ENCODE data around the gene SORCS3. TPM values are rescaled to one million over a fixed set of nuclear protein-coding genes. Genes with fewer than 3 reads are reported as not detected.

SORCS3 gene
- total RNA-seq, 1 experiment from 2014 or later, result not detected

DNA sequence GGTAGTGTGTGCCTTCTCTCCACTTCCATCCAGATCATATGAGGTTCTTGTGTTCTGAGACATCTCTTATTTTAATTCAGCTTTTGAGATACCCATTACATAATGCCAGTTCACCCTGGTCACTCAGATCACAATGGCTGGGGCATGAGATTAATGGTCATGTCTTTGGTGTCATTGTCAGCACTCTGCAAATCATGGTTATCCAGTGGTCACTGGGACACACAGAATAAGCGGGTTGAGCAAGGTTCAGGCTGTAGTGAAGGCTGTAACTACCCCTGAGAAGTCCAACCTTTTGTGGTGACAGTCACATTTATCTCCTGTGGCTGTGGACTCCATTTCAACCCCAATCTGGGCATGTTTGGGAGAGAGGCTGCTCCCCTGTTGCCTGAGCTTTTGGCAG, 35.8 kb downstream of the SORCS3 start:
- Histone ChIP-seq H3K36me3 (ENCODE audit: control insufficient read depth, insufficient read depth, low read length) (no peaks in the 10 kb centered on the region), H3K4me1 (ENCODE audit: control insufficient read depth, insufficient read depth, low read length) (no peaks in the 10 kb centered on the region), H3K27me3 (ENCODE audit: control insufficient read depth, insufficient read depth, low read length) (peaks cover 6% of the 10 kb centered on the region), H3K4me3 (ENCODE audit: low read depth in 2 of 2, low read length in 2 of 2) (no peak overlapping the region), H3K9me3 (ENCODE audit: control insufficient read depth, insufficient read depth, low read depth, low read length) (no peaks in the 10 kb centered on the region; the same call in 1 of the 2 replicates), H3K27ac (ENCODE audit: low read length) (no peak overlapping the region)
- in situ Hi-C loops (cut with HindIII; ENCODE audit: low pct_unique_long_range_greater_than_20kb, low sequenced_read_pairs), result no loop called here
- POLR2A ChIA-PET, result no interaction called here
- intact Hi-C loops (cut with micrococcal nuclease; ENCODE audit: unreplicated experiment), result no loop called here
- CTCF ChIA-PET, result no interaction called here
- ATAC-seq (no peak), DNase-seq (ENCODE audit: low read depth, low spot score) (no peak)
- BruUV-seq (replicated peaks), result no TSS peak
- TF ChIP-seq, protein P1, sequence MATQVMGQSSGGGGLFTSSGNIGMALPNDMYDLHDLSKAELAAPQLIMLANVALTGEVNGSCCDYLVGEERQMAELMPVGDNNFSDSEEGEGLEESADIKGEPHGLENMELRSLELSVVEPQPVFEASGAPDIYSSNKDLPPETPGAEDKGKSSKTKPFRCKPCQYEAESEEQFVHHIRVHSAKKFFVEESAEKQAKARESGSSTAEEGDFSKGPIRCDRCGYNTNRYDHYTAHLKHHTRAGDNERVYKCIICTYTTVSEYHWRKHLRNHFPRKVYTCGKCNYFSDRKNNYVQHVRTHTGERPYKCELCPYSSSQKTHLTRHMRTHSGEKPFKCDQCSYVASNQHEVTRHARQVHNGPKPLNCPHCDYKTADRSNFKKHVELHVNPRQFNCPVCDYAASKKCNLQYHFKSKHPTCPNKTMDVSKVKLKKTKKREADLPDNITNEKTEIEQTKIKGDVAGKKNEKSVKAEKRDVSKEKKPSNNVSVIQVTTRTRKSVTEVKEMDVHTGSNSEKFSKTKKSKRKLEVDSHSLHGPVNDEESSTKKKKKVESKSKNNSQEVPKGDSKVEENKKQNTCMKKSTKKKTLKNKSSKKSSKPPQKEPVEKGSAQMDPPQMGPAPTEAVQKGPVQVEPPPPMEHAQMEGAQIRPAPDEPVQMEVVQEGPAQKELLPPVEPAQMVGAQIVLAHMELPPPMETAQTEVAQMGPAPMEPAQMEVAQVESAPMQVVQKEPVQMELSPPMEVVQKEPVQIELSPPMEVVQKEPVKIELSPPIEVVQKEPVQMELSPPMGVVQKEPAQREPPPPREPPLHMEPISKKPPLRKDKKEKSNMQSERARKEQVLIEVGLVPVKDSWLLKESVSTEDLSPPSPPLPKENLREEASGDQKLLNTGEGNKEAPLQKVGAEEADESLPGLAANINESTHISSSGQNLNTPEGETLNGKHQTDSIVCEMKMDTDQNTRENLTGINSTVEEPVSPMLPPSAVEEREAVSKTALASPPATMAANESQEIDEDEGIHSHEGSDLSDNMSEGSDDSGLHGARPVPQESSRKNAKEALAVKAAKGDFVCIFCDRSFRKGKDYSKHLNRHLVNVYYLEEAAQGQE (IDR thresholded peaks at IDR 0.05; ENCODE audit: insufficient read depth in 1 of 2, low read depth in 2 of 2, low read length in 1 of 2), result no peak
- TF ChIP-seq TCF7L2 (IDR thresholded peaks at IDR 0.05; ENCODE audit: low read depth, low read length) (no peak), SIN3A (IDR thresholded peaks at IDR 0.05; ENCODE audit: borderline replicate concordance, insufficient read depth, low read depth, low read length) (no peak), POLR2AphosphoS5 (IDR thresholded peaks at IDR 0.05; ENCODE audit: low read depth, low read length) (no peak)
- TF ChIP-seq, protein P2, sequence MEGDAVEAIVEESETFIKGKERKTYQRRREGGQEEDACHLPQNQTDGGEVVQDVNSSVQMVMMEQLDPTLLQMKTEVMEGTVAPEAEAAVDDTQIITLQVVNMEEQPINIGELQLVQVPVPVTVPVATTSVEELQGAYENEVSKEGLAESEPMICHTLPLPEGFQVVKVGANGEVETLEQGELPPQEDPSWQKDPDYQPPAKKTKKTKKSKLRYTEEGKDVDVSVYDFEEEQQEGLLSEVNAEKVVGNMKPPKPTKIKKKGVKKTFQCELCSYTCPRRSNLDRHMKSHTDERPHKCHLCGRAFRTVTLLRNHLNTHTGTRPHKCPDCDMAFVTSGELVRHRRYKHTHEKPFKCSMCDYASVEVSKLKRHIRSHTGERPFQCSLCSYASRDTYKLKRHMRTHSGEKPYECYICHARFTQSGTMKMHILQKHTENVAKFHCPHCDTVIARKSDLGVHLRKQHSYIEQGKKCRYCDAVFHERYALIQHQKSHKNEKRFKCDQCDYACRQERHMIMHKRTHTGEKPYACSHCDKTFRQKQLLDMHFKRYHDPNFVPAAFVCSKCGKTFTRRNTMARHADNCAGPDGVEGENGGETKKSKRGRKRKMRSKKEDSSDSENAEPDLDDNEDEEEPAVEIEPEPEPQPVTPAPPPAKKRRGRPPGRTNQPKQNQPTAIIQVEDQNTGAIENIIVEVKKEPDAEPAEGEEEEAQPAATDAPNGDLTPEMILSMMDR (IDR thresholded peaks at IDR 0.05), result no peak

DNA sequence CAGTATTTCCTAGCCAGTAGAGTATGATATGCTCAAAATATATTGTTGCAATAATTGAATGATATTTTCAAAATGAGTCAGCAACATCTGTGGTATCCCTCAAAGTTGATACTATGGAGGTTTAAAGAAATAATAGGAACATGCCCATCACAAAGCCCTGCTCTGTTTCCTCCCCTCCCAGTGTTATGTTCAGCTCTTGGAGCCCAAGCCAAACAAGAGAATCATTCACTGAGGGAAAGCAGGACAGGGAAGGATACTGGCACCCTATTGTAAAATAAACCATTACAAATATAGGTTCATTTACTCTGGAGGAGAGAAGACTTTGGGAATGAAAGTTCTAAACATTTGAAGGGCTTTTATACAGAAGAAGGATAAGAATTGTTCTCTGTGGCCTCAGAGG, 37.6 kb downstream of the SORCS3 start:
- peaks cover 6% of the 10 kb centered on the region for H3K27me3 ChIP-seq (ENCODE audit: control insufficient read depth, insufficient read depth, low read length)
- ATAC-seq (no peak), DNase-seq (ENCODE audit: low read depth, low spot score) (no peak)
- H3K4me3 ChIP-seq (ENCODE audit: low read depth in 2 of 2, low read length in 2 of 2), result no peak overlapping the region
- BruUV-seq (replicated peaks), result no TSS peak
- no peak overlapping the region for H3K27ac ChIP-seq (ENCODE audit: low read length)
- ChIA-PET CTCF (no interaction called here), POLR2A (no interaction called here)
- no peaks in the 10 kb centered on the region for H3K9me3 ChIP-seq (ENCODE audit: control insufficient read depth, insufficient read depth, low read depth, low read length)
- H3K36me3 ChIP-seq (ENCODE audit: control insufficient read depth, insufficient read depth, low read length), result no peaks in the 10 kb centered on the region
- intact Hi-C loops (cut with micrococcal nuclease; ENCODE audit: unreplicated experiment), result no loop called here
- in situ Hi-C loops (cut with HindIII; ENCODE audit: low pct_unique_long_range_greater_than_20kb, low sequenced_read_pairs), result no loop called here
- H3K4me1 ChIP-seq (ENCODE audit: control insufficient read depth, insufficient read depth, low read length), result no peaks in the 10 kb centered on the region
- no peak for TF ChIP-seq SIN3A (IDR thresholded peaks at IDR 0.05; ENCODE audit: borderline replicate concordance, insufficient read depth, low read depth, low read length)
- TF ChIP-seq TCF7L2 (IDR thresholded peaks at IDR 0.05; ENCODE audit: low read depth, low read length), result no peak
- TF ChIP-seq, protein P2 (IDR thresholded peaks at IDR 0.05), result no peak
- TF ChIP-seq, protein P1 (IDR thresholded peaks at IDR 0.05; ENCODE audit: insufficient read depth in 1 of 2, low read depth in 2 of 2, low read length in 1 of 2), result no peak
- TF ChIP-seq POLR2AphosphoS5 (IDR thresholded peaks at IDR 0.05; ENCODE audit: low read depth, low read length), result no peak
